NCI-H2196 (cell line): ENCODE data around the gene EIF4E2.
A peak's percentile ranks its signal among the peaks of the same experiment; 100 is the strongest.
"Not testable (repeated sequence)": the region's sequence is repeated elsewhere in the genome, so short reads cannot be mapped to it uniquely, and the experiment has no call there.

Experiments
- DNase-seq: peaks from one replicate; lab custom pipeline; 2025; ENCODE audit not compliant: unreplicated experiment; lab: John Stamatoyannopoulos, UW

Gene EIF4E2

DNA sequence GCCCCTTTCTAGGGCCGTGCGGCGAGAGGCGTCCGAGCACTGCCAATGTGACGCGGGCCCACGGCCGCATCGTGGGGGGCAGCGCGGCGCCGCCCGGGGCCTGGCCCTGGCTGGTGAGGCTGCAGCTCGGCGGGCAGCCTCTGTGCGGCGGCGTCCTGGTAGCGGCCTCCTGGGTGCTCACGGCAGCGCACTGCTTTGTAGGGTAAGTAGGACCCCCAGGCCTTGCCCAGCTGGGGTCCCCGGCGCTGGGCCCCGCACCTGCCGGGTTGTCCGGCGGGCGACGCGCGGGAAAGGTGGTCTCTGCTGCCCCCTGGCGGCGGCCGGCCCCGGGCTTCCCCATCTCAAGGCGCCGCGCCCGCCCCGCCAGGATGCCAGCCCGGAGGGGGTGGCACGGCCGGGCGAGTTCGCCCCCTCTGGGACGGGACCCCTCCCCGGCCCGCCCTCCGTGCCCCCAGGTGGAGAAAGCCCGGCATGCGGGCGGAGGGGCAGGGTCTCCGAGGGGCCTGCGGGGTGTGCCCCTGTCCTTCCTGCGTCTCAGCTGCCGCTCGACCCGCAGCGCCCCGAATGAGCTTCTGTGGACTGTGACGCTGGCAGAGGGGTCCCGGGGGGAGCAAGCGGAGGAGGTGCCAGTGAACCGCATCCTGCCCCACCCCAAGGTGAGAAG is 28.4 kb upstream of the EIF4E2 start:
- peak; percentile 54 for DNase-seq

GRCh38 chr2:232522623-232523401 is 27.7 kb upstream of the EIF4E2 start:
- DNase-seq: no peak

- DNase-seq: no peak
These were observed 27.1 kb upstream of the EIF4E2 start for GRCh38 chr2:232523402-232523681.

GRCh38 chr2:232523682-232524597 is 26.5 kb upstream of the EIF4E2 start:
- no peak for DNase-seq

GRCh38 chr2:232524771-232525170 is 25.7 kb upstream of the EIF4E2 start:
- DNase-seq: no peak

- no peak for DNase-seq
These were observed 25.3 kb upstream of the EIF4E2 start for GRCh38 chr2:232525199-232525598.

DNA sequence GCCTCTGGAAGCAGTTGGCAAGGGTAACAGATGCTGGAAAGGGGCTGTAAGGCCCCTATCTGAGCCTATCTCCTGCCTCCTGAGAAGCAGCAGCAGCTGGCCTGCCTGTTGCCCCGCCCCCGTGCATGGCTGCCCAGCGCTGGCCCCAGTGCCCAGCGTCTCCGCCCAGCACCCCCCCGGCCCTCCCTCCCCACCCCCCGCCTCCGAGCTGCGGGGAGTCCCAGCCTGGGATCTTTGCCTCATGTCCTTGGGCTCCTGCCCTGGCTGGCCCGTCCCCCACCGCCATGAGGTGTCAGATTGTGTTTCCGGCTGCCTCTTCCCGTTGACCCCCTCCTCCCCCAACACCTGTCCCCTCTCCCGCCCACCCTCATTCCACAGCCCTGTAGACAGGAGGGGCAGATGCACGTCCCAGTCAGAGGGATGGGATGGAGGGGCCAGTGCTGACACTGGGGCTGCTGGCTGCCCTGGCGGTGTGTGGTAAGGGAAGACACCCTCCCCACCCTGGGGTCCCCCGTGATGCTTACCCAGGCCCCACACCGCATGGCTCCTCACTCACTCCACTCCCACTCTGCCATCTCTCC is 24.6 kb upstream of the EIF4E2 start, which contains the start of gene CHRND:
CHRND (plus strand) TSS at position 370 of the 581 bp plus-strand sequence; CDS start at position 426, 56 bp downstream.
- DNase-seq: no peak

DNA sequence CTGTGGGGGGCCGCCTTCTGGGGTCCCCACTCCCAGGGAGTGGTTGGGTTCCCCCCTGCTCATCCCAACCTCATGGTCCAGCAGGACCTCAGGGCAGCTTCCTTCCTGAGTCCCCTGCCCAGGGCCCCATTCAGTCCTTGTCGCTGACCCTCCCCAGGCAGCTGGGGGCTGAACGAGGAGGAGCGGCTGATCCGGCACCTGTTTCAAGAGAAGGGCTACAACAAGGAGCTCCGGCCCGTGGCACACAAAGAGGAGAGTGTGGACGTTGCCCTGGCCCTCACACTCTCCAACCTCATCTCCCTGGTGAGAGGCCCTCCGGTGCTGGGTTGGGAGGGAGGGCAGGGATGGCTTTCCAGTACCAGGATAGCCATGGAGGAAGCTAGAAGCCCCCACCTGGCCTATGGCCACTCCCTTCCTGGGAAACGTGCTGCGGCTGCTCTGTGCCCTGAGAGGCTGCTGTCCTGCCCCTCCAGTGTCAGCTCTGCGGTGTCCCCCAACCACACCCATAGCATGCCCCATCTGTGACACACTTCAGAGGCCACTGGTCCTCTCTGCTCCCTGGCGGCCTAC is 24.0 kb upstream of the EIF4E2 start:
- DNase-seq: no peak

DNA sequence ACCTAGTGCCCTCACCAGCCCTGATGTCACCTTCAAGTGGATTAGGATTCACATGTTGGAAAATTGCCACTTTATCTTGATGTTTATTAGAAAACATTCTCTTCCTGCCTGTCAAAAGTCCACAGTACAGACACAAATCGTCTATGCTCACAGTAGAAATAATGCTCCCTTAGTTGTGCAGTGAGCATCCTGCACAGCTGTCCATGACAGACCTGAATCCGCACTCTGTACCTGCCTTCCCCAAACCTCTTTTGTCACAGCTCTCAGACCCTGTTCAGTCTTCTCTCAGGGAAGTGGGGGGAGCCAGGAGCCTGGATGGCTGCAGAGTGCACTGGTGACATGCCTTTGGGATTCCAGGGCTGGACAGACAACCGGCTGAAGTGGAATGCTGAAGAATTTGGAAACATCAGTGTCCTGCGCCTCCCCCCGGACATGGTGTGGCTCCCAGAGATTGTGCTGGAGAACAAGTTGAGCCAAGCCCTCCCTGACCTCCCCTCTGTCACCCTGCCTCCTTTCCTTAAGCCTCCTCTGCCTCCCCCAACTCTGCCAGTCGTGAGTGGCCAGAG is 22.5 kb upstream of the EIF4E2 start:
- no peak for DNase-seq

GRCh38 chr2:232528746-232529460 is 21.6 kb upstream of the EIF4E2 start:
- no peak for DNase-seq

GRCh38 chr2:232529806-232530547 is 20.5 kb upstream of the EIF4E2 start:
- DNase-seq: no peak

DNA sequence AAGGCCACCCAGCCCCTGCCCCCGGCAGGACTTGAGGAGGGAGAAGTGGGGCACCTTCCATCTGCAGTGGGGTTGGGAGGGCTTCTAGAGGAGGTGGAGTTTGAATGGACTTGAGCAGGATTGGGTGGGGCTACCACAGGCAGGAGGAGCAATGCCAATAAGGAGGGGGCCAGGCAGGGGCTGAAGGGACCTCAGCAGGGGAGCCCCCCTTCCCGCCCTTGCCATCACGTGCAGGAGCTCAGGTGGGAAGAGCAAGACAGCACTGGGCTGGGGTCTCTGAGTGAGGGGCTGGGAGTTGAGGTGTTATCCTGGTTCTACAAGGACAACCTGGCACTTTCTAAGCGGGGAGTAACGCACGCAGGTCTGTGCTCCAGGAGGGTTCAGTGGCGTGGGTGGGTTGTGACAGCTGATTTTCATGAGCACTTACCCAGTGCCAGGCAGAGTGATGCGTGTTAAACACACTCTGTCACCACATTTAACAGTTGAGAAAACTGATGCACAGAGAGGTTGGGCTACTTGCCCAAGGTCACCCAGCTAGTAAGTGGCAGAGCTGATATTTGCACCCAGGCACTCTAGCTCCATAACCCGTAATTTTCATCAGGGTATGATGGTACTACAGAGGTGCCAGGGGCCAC is 19.7 kb upstream of the EIF4E2 start:
- no peak for DNase-seq

DNA sequence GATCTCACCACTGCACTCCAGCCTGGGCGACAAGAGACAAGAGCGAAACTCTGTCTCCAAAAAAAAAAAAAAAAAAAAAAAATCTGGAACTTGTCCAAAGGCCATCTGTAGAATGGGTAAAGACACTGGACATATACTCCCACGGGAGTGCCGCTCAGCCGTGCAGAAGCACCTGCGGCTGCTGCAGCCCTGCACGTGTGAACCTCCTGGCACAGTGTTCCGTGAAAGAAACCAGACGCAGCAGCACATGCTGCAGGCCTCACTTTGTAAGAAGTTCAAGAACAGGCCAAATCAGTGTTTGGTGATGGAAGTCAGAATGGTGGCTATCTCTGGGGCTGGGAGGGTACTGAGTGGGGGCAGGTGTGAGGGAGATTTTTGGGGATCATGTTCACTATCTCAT is 18.1 kb upstream of the EIF4E2 start:
- DNase-seq: no peak

DNA sequence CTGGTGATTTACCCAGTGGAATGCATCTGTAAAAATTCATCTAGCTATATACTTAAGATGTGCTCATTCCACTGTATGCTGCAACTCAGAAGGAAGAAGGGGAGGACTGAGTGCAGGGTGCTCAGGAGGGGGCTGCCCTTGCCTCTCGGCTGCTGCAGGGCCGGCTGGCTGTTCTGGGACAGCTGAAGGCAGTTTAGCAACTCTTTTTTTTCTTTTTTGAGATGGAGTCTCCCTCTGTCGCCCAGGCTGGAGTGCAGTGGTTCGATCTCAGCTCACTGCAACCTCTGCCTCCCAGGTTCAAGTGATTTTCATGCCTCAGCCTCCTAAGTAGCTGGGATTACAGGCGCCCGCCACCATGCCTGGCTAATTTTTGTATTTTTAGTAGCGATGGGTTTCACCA is 17.7 kb upstream of the EIF4E2 start:
- DNase-seq: not testable (repeated sequence)

GRCh38 chr2:232533944-232534710 is 16.4 kb upstream of the EIF4E2 start:
- no peak for DNase-seq

GRCh38 chr2:232534940-232535651 is 15.4 kb upstream of the EIF4E2 start:
- DNase-seq: no peak

GRCh38 chr2:232535761-232536530 is 14.5 kb upstream of the EIF4E2 start:
- no peak for DNase-seq
